Suprapubic skin (tissue), 4 donors: ENCODE measurements around the gene PPP4C. TPM values are rescaled to one million over a fixed set of nuclear protein-coding genes. Genes with fewer than 3 reads are reported as not detected.
A peak's percentile ranks its signal among the peaks of the same experiment; 100 is the strongest.

Source experiments
- DNase-seq, 2 donors: peaks; one replicate each; pipeline ENCODE4 v3.0.0-alpha.2; 2019; ENCODE audit warnings: low spot score in 2 of 2
- H3K27ac ChIP-seq: fragments of 200-600 bp; sonication (generic); one replicate; pipeline ENCODE4 v1.5.1; 2019
- H3K27me3 ChIP-seq: fragments of 200-600 bp; sonication (generic); one replicate; pipeline ENCODE4 v1.5.1; 2019
- H3K36me3 ChIP-seq: fragments of 200-600 bp; sonication (generic); one replicate; pipeline ENCODE4 v1.5.1; 2019
- H3K4me1 ChIP-seq: fragments of 200-600 bp; sonication (generic); one replicate; pipeline ENCODE4 v1.5.1; 2019
- H3K4me3 ChIP-seq: fragments of 200-600 bp; sonication (generic); one replicate; pipeline ENCODE4 v1.5.1; 2019; ENCODE audit warnings: mild to moderate bottlenecking
- H3K9me3 ChIP-seq: fragments of 200-600 bp; sonication (generic); one replicate; pipeline ENCODE4 v1.5.1; 2019
- CTCF ChIP-seq, 2 donors: fragments of 200-600 bp in 1 of 2; fragments of 450-650 bp in 1 of 2; sonication (generic) in 1 of 2; IDR thresholded peaks; one replicate each; pipeline ENCODE4 v1.5.1; 2016 to 2019; ENCODE audit warnings: antibody characterized with exemption in 2 of 2, mild to moderate bottlenecking in 1 of 2, moderate library complexity in 1 of 2
- EP300 ChIP-seq: sonication (generic); formaldehyde crosslinking; IDR thresholded peaks from one replicate; pipeline ENCODE4 v1.6.1; 2017; ENCODE audit warnings: antibody characterized with exemption
- POLR2A ChIP-seq, 2 donors: fragments of 450-650 bp; IDR thresholded peaks; one replicate each; pipeline ENCODE4 v1.6.1; 2017; ENCODE audit warnings: antibody characterized with exemption in 2 of 2, mild to moderate bottlenecking in 2 of 2, moderate library complexity in 2 of 2
- POLR2AphosphoS5 ChIP-seq, 3 donors: sonication (generic); formaldehyde crosslinking; IDR thresholded peaks; one replicate each; pipeline ENCODE4 v1.6.1; 2017; ENCODE audit warnings: antibody characterized with exemption in 3 of 3
- WGBS: methylation state at CpG from one replicate; pipeline ENCODE4 v1.1.5; 2018; 5-methylcytosine and 5-hydroxymethylcytosine counted together
- total RNA-seq, 4 donors: library from RNA; depleted of rRNA; stranded (reverse); fragments of >200 nt; gene quantifications; one replicate each; pipeline ENCODE4 v1.1.0, GENCODE V29; 2016

The PPP4C gene
- total RNA-seq, 4 donors from 2014 or later, result 52.0 to 66.0 (median 61.2) TPM

- H3K4me1 ChIP-seq, result peaks cover 58% of the 10 kb centered on the region
Measured at GRCh38 chr16:30066761-30067583, 8.8 kb upstream of the PPP4C start.

GRCh38 chr16:30067584-30067916, 8.2 kb upstream of the PPP4C start:
- H3K4me1 ChIP-seq, result peaks cover 58% of the 10 kb centered on the region

More at GRCh38 chr16:30066761-30067583, 8.8 kb upstream of the PPP4C start:
- no peak for DNase-seq
- peak overlapping the region; percentile 98 for H3K27ac ChIP-seq
- H3K36me3 ChIP-seq, result peaks cover 45% of the 10 kb centered on the region
- no peak for TF ChIP-seq POLR2AphosphoS5 (IDR thresholded peaks at IDR 0.05)
- no peak for TF ChIP-seq CTCF (IDR thresholded peaks at IDR 0.05)
- TF ChIP-seq POLR2A (IDR thresholded peaks at IDR 0.05), result no peak
- H3K4me3 ChIP-seq, result peak overlapping the region; percentile 96
- H3K9me3 ChIP-seq, result no peaks in the 10 kb centered on the region
- WGBS, result 36% methylated on average over 18 of the region's 21 CpGs
- no peaks in the 10 kb centered on the region for H3K27me3 ChIP-seq

GRCh38 chr16:30068333-30068732, 7.5 kb upstream of the PPP4C start:
- Histone ChIP-seq H3K9me3 (no peaks in the 10 kb centered on the region), H3K27me3 (no peaks in the 10 kb centered on the region), H3K27ac (peak overlapping the region; percentile 12), H3K36me3 (peaks cover 57% of the 10 kb centered on the region), H3K4me1 (peaks cover 53% of the 10 kb centered on the region), H3K4me3 (no peak overlapping the region)
- no peak for DNase-seq
- TF ChIP-seq POLR2AphosphoS5 (IDR thresholded peaks at IDR 0.05) (no peak), POLR2A (IDR thresholded peaks at IDR 0.05) (no peak), CTCF (IDR thresholded peaks at IDR 0.05) (no peak), EP300 (no peak)
- WGBS, result 89% methylated on average over 8 of the region's 9 CpGs

More at GRCh38 chr16:30067584-30067916, 8.2 kb upstream of the PPP4C start:
- no peaks in the 10 kb centered on the region for H3K9me3 ChIP-seq
- TF ChIP-seq POLR2AphosphoS5 (IDR thresholded peaks at IDR 0.05), result no peak
- no peak for TF ChIP-seq CTCF (IDR thresholded peaks at IDR 0.05)
- TF ChIP-seq POLR2A (IDR thresholded peaks at IDR 0.05), result no peak
- TF ChIP-seq EP300, result no peak
- no peak for DNase-seq
- H3K4me3 ChIP-seq, result peak overlapping the region; percentile 96
- no peaks in the 10 kb centered on the region for H3K27me3 ChIP-seq
- peaks cover 50% of the 10 kb centered on the region for H3K36me3 ChIP-seq
- no peak overlapping the region for H3K27ac ChIP-seq
- 56% methylated on average over 6 of the region's 6 CpGs for whole genome bisulfite sequencing

GRCh38 chr16:30068750-30069610, 6.8 kb upstream of the PPP4C start:
- Histone ChIP-seq H3K27ac (peak overlapping the region; percentile 29), H3K36me3 (peaks cover 57% of the 10 kb centered on the region), H3K4me3 (no peak overlapping the region), H3K27me3 (no peaks in the 10 kb centered on the region), H3K4me1 (peaks cover 47% of the 10 kb centered on the region), H3K9me3 (no peaks in the 10 kb centered on the region)
- TF ChIP-seq EP300 (no peak), POLR2A (IDR thresholded peaks at IDR 0.05) (no peak), CTCF (IDR thresholded peaks at IDR 0.05) (peak; percentile 12 to 44), POLR2AphosphoS5 (IDR thresholded peaks at IDR 0.05) (no peak)
- no peak for DNase-seq
- 77% methylated on average over 15 of the region's 17 CpGs for WGBS
